SH-SY5Y (cell line): Measurements from ENCODE around the gene MAMDC4.

ENCODE experiments used
- GATA2 ChIP-seq: IDR thresholded peaks from 2 replicates; pipeline ENCODE4 v1.6.1; 2011; ENCODE audit warnings: mild to moderate bottlenecking, low read depth, low read length
- GATA3 ChIP-seq: IDR thresholded peaks from 2 replicates; pipeline ENCODE4 v1.6.1; 2011; ENCODE audit warnings: low read depth, mild to moderate bottlenecking, low read length, moderate library complexity

DNA sequence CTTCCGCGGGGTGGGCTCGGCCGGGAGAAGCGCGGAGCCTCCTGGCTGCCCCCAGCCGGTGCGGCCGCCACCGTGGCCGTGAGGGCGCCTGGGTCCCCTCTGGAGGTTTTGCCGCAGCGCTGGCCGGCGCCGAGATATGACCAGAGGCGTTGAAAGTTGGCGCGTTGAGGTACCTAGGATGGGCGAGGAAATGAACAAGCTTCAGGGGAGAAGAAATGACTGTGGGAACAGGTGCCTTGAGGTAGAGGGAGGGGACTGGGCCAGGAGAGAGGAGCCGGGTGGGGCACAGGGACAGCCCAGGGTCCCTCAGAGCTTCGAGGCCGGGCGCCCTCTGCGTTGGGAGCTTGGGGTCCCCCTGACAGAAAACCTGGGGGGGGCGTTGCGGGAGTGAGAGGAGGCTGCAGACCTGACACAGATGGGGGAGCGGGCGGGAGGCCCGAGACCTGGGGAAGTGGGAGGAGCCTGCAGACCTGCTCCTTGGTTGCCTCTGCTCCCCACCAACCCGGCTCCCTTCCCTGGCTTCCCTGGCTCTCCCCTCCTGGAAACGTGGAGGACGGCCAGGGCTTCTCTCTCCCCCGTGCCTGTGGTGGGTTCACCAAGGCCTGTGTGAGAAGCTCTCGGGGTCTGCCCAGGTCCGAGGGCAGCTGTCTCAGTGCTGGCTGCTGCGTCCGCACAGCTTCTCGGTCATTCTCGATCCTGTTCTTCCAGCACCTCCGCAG lies 30.2 kb upstream of the MAMDC4 start:
- TF ChIP-seq GATA2 (no peak), GATA3 (no peak)
